Panc1 (cell line): ENCODE data around the gene CDH23. TPM values are rescaled to one million over a fixed set of nuclear protein-coding genes. Genes with fewer than 3 reads are reported as not detected.

ENCODE experiments used
- ATAC-seq: fragments of 200-7000 bp; cut with Tn5 transposase; 2 replicates; pipeline ENCODE4 v1.9.1; 2020; ENCODE audit warnings: mild to moderate bottlenecking, moderate library complexity
- BruUV-seq: library from RNA; stranded (reverse); fragments of 400-500 nt; replicated peaks from 2 replicates; lab custom pipeline; 2021; lab: Mats Ljungman, UMichigan
- CTCF ChIA-PET: fragments of 300-600 bp; sonication (Branson Sonifier 250); formaldehyde crosslinking; loops from one replicate; lab custom pipeline; 2022; ENCODE audit warnings: antibody characterized with exemption; lab: Charles Lee
- POLR2A ChIA-PET: fragments of 300-600 bp; sonication (Branson Sonifier 250); formaldehyde crosslinking; loops from one replicate; lab custom pipeline; 2022; ENCODE audit warnings: antibody characterized with exemption; lab: Charles Lee
- DNase-seq: peaks from one replicate; pipeline ENCODE4 v3.0.0-alpha.2; 2010; ENCODE audit warnings: low read depth, low spot score
- H3K27ac ChIP-seq: 2 replicates; pipeline ENCODE4 v1.5.1; 2011; ENCODE audit warnings: mild to moderate bottlenecking, low read length, inconsistent platforms
- H3K27me3 ChIP-seq: fragments of 200-500 bp; sonication (Bioruptor generic); 2 replicates; pipeline ENCODE4 v1.6.0; 2014; ENCODE audit warnings: low read length, inconsistent platforms; ENCODE audit not compliant: control insufficient read depth, insufficient read depth
- H3K36me3 ChIP-seq: fragments of 200-500 bp; sonication (Bioruptor generic); 2 replicates; pipeline ENCODE4 v1.5.1; 2014; ENCODE audit warnings: inconsistent platforms, mild to moderate bottlenecking, low read length, moderate library complexity; ENCODE audit not compliant: control insufficient read depth, insufficient read depth
- H3K4me1 ChIP-seq: 2 replicates; pipeline ENCODE4 v1.5.1; 2011; ENCODE audit warnings: inconsistent platforms, mild to moderate bottlenecking, low read length, moderate library complexity; ENCODE audit not compliant: control insufficient read depth, insufficient read depth
- H3K4me3 ChIP-seq, 2 experiments: 2 replicates each; pipeline ENCODE4 v1.5.1; 2011 to 2012; ENCODE audit warnings: low read depth in 2 of 2, low read length in 2 of 2, mild to moderate bottlenecking in 2 of 2, inconsistent platforms in 1 of 2, moderate library complexity in 1 of 2
- H3K9me3 ChIP-seq: fragments of 200-500 bp; sonication (Bioruptor generic); 2 replicates; pipeline ENCODE4 v1.5.1; 2014; ENCODE audit warnings: low read depth, mild to moderate bottlenecking, inconsistent platforms, low read length, moderate library complexity; ENCODE audit not compliant: control insufficient read depth, insufficient read depth
- POLR2AphosphoS5 ChIP-seq: IDR thresholded peaks from 2 replicates; pipeline ENCODE4 v1.6.1; 2012; ENCODE audit warnings: mild to moderate bottlenecking, low read depth, low read length, moderate library complexity
- REST ChIP-seq, 2 experiments: IDR thresholded peaks; 2 replicates each; pipeline ENCODE4 v1.6.1; 2011 to 2012; ENCODE audit warnings: low read depth in 2 of 2, control low read depth in 1 of 2, low read length in 1 of 2, mild to moderate bottlenecking in 1 of 2, moderate library complexity in 1 of 2; ENCODE audit not compliant: insufficient read depth in 1 of 2
- SIN3A ChIP-seq: IDR thresholded peaks from 2 replicates; pipeline ENCODE4 v1.6.1; 2012; ENCODE audit warnings: low read depth, mild to moderate bottlenecking, low read length, moderate library complexity, borderline replicate concordance; ENCODE audit not compliant: insufficient read depth
- TCF7L2 ChIP-seq: IDR thresholded peaks from 2 replicates; pipeline ENCODE4 v1.6.1; 2011; ENCODE audit warnings: mild to moderate bottlenecking, low read depth, low read length, inconsistent platforms
- in situ Hi-C: cut with HindIII; loops from 2 replicates; pipeline ENCODE4 v1.10.0; 2016; ENCODE audit warnings: low sequenced_read_pairs, low pct_unique_long_range_greater_than_20kb
- intact Hi-C: fragments of 100-400 bp; cut with micrococcal nuclease; formaldehyde crosslinking; loops from one replicate; pipeline ENCODE4 v1.10.0; 2022; ENCODE audit not compliant: unreplicated experiment
- total RNA-seq: library from RNA; stranded (reverse); gene quantifications from one replicate; pipeline ENCODE4 v1.2.1, GENCODE V29; 2021; ENCODE audit not compliant: unreplicated experiment
- TF ChIP-seq, protein P1 (sequence below): fragments of 450-650 bp; IDR thresholded peaks from 2 replicates; pipeline ENCODE4 v1.5.1; 2017; ENCODE audit warnings: mild to moderate bottlenecking

CDH23 gene
- total RNA-seq, 1 experiment from 2014 or later: 2.7 TPM

- H3K27me3 ChIP-seq: peaks cover 5% of the 10 kb centered on the region
- TF ChIP-seq TCF7L2 (no peak), REST (IDR thresholded peaks at IDR 0.05; ENCODE audit: insufficient read depth in 1 of 2, low read depth in 2 of 2, low read length in 1 of 2) (no peak), SIN3A (no peak), POLR2AphosphoS5 (no peak)
- TF ChIP-seq, protein P1, sequence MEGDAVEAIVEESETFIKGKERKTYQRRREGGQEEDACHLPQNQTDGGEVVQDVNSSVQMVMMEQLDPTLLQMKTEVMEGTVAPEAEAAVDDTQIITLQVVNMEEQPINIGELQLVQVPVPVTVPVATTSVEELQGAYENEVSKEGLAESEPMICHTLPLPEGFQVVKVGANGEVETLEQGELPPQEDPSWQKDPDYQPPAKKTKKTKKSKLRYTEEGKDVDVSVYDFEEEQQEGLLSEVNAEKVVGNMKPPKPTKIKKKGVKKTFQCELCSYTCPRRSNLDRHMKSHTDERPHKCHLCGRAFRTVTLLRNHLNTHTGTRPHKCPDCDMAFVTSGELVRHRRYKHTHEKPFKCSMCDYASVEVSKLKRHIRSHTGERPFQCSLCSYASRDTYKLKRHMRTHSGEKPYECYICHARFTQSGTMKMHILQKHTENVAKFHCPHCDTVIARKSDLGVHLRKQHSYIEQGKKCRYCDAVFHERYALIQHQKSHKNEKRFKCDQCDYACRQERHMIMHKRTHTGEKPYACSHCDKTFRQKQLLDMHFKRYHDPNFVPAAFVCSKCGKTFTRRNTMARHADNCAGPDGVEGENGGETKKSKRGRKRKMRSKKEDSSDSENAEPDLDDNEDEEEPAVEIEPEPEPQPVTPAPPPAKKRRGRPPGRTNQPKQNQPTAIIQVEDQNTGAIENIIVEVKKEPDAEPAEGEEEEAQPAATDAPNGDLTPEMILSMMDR: no peak
- intact Hi-C loops (no loop called here), in situ Hi-C loops (no loop called here)
- BruUV-seq: no TSS peak
- H3K9me3 ChIP-seq: no peaks in the 10 kb centered on the region
- no peak overlapping the region for H3K27ac ChIP-seq
- ChIA-PET POLR2A (interaction anchor here (0.6 to 0.9 kb wide), 2 partner anchors 17 to 443 kb away, joined by 3 read pairs; no protein-coding TSS in a partner anchor), CTCF (no interaction called here)
- DNase-seq (no peak), ATAC-seq (no peak)
- H3K36me3 ChIP-seq: no peaks in the 10 kb centered on the region
- no peaks in the 10 kb centered on the region for H3K4me1 ChIP-seq
- H3K4me3 ChIP-seq: no peak overlapping the region
Observed at GRCh38 chr10:71536332-71536731, 139.6 kb downstream of the CDH23 start.

DNA sequence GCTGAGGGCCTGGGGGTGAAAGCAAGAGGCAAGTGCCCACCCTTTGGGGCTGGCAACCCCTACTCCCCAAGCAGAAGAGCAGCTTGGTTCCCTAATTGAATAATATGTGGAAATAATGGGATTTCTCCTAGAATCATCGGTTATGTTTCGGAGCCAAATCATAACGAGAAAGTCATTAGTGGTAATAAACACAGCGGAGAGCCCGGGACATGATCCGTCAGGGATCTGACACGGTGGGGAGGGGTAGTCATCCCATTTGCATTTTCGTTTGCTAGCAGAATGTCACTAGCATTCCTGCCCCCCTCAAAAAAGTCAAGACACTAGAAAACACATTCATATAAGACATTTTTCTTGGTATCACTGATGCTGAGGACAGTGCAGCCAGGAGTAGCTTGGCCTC, 140.4 kb downstream of the CDH23 start:
- TF ChIP-seq POLR2AphosphoS5 (no peak), TCF7L2 (no peak), REST (IDR thresholded peaks at IDR 0.05; ENCODE audit: insufficient read depth in 1 of 2, low read depth in 2 of 2, low read length in 1 of 2) (no peak), SIN3A (no peak)
- TF ChIP-seq, protein P1: no peak
- Histone ChIP-seq H3K4me3 (no peak overlapping the region), H3K4me1 (no peaks in the 10 kb centered on the region), H3K36me3 (no peaks in the 10 kb centered on the region), H3K9me3 (no peaks in the 10 kb centered on the region), H3K27me3 (peaks cover 5% of the 10 kb centered on the region), H3K27ac (no peak overlapping the region)
- in situ Hi-C loops: no loop called here
- BruUV-seq: no TSS peak
- intact Hi-C loops: no loop called here
- POLR2A ChIA-PET: interaction anchor here (0.9 kb wide), 1 partner anchor 16 kb away, joined by 3 read pairs; no protein-coding TSS in a partner anchor
- DNase-seq (no peak), ATAC-seq (no peak)
- CTCF ChIA-PET: no interaction called here
